Stromal cell of bone marrow (primary cell): ENCODE results near the gene GPC5.
A peak's percentile ranks its signal among the peaks of the same experiment; 100 is the strongest.
"Not testable (repeated sequence)": the region's sequence is repeated elsewhere in the genome, so short reads cannot be mapped to it uniquely, and the experiment has no call there.

ENCODE experiments used
- DNase-seq: peaks from one replicate; pipeline ENCODE4 v3.0.0-alpha.2; 2012; ENCODE audit warnings: low read depth

The GPC5 gene

GRCh38 chr13:91398413-91399188 lies at the start of gene GPC5:
TSS of gene GPC5 (plus strand) at chr13:91398621.
- peak; percentile 9 for DNase-seq

- DNase-seq: peak; percentile 65
Observed at GRCh38 chr13:91348906-91349435, 49.5 kb upstream of the GPC5 start.

- DNase-seq: no peak
Observed at GRCh38 chr13:91349992-91350911, 48.2 kb upstream of the GPC5 start.

GRCh38 chr13:91351123-91351522 lies 47.3 kb upstream of the GPC5 start:
- no peak for DNase-seq

GRCh38 chr13:91351980-91352379 lies 46.4 kb upstream of the GPC5 start:
- DNase-seq: no peak

GRCh38 chr13:91352891-91353290 lies 45.5 kb upstream of the GPC5 start:
- not testable (repeated sequence) for DNase-seq

- DNase-seq: no peak
Observed at GRCh38 chr13:91353494-91353893, 44.9 kb upstream of the GPC5 start.

GRCh38 chr13:91355099-91355825 lies 43.2 kb upstream of the GPC5 start:
- no peak for DNase-seq

GRCh38 chr13:91355826-91356710 lies 42.4 kb upstream of the GPC5 start:
- no peak for DNase-seq

GRCh38 chr13:91356919-91357612 lies 41.4 kb upstream of the GPC5 start:
- no peak for DNase-seq

GRCh38 chr13:91357613-91358386 lies 40.6 kb upstream of the GPC5 start:
- DNase-seq: no peak

GRCh38 chr13:91358387-91358782 lies 40.0 kb upstream of the GPC5 start:
- no peak for DNase-seq

- DNase-seq: no peak
Observed at GRCh38 chr13:91359111-91359510, 39.3 kb upstream of the GPC5 start.

- no peak for DNase-seq
Observed at GRCh38 chr13:91359631-91360030, 38.8 kb upstream of the GPC5 start.

- no peak for DNase-seq
Observed at GRCh38 chr13:91360246-91360751, 38.1 kb upstream of the GPC5 start.

- no peak for DNase-seq
Observed at GRCh38 chr13:91361755-91362271, 36.6 kb upstream of the GPC5 start.

- DNase-seq: no peak
Observed at GRCh38 chr13:91362908-91363307, 35.5 kb upstream of the GPC5 start.

- DNase-seq: no peak
Observed at GRCh38 chr13:91368101-91368500, 30.3 kb upstream of the GPC5 start.
